NCI-H748 treated with DMSO at 0.1 percent for 48 hours (cell line): ENCODE measurements around the gene CD300LG.

ENCODE experiments used
- DNase-seq: peaks from one replicate; lab custom pipeline; 2025; lab: John Stamatoyannopoulos, UW

Gene CD300LG

GRCh38 chr17:43905985-43906852 lies 59.2 kb downstream of the CD300LG start:
- DNase-seq = peak; percentile 52

DNA sequence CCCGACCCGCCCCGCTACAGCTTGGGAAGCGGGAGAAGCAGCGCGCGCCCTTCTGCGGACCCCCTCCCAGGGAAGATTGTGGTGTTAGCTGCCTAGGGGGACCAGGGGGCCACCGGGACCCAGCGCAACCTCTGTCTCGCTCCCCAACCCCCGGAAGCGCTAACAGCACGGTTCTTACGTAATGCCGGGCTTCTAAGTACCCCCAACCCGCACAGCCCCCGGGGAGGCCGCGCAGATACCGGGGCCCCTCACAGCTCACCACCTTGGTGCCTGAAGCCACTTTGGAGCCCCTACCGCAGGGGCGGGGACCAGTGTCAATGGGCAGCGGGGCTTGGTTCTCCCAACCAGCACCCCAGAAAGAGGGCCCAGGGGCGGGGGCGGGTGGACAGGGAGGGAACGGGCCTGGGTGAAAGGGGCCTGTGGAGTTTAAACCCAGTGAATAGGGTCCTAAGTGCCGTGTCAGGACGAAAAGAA lies 60.0 kb downstream of the CD300LG start:
- DNase-seq = no peak

GRCh38 chr17:43907425-43907981 lies 60.5 kb downstream of the CD300LG start, which contains the start of gene MPP2:
Gene MPP2 (minus strand): TSS chr17:43907536. CDS start chr17:43904460, 3,076 bp downstream.
- peak; percentile 70 for DNase-seq

DNA sequence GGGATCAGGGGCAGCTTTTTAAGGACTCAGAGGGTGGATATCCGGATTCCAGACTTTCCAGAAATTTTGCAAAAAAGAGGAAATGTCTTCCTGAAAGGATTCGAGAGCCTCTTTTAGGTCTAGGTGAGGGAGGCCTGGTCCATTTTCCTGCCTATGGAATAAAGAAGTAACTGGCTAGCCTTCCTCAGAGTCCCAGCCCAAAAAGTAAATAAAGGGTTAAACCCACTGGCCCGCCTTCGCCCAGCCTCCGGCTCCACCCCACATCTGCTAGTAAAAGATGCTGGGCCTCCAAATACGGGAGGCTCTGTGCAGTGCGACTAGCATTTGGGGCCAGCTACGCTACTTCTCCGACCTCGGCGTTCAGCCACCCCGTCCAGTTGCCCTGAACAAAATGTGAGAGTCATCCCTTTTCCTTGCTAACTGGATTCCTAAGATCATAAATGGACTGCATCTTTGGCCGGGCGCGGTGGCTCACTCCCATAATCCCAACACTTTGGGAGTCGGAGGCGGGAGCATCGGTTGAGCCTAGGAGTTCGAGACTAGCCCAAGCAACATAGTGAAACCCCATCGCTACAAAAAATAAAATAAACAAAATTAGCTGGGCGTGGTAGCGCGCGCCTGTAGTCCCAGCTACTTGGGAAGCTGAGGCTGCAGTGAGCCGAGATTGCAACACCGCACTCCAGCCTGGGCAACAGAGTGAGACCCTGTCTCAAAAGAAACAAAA lies 61.2 kb downstream of the CD300LG start:
- peak; percentile 63 for DNase-seq

DNA sequence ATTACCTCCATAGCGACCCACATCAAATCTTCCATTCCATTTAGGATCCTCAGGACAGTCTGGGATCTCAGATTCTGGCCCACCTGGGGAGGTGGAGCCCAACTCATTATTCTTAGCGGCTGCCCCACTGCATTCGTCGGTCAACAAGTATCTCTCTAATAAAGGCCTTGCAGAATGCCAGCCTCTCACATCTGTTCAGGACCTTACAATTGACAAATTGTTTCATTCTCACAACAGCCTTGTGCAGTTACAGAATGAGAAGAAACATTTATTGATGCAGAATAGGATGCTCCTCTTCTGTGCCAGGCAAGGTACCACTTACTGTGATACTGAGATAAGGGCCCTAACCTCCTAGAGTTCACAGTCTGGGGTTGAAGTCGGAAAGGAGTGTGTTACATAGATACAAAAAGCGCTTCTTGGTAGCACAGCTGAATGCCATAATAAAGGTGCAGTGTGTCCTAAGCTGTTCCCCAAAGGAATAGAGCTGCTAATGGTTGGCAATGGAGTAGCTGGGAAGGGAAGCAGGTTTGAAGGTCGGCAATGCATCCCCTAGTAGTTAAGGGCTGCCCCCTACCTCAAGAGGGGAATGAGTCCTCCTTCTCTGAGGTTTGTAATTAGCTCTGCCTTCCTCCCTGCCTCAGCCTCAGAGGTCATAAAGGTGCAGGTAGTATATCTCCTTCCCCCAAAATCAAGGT lies 62.7 kb downstream of the CD300LG start:
- DNase-seq = no peak

- DNase-seq = no peak
Observed at GRCh38 chr17:43911904-43912303, 64.9 kb downstream of the CD300LG start.

DNA sequence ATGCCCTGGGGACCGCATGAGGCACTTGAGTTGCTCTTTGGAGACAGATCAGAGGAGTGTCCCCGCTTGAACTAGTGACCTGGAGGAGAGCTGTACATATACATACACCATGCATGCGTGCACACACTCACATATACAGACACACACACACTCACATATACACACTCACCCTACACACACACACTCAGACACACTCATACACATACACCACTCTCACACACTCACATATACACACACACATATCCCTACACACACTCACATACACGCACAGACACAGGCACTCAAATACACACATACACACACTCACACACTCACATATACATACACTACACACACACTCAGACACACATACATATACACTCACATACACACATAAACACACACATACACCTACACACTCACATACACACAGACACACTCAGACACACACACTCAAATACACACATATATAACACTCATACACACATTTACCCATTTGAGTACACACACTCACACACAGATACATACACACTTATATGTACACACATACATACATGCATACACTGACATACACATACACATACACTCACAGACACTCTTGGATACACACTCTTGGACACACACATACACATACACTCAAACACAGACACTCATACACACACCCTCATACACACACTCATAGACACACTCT lies 65.8 kb downstream of the CD300LG start:
- DNase-seq = no peak
